PC-9 (cell line): ENCODE data around the gene FERMT3.

Source experiments
- CTCF ChIP-seq: fragments of 200-600 bp; sonication (generic); conservative IDR thresholded peaks from 2 replicates; pipeline ENCODE4 v1.6.1; 2017; ENCODE audit warnings: mixed run types, antibody characterized with exemption, mild to moderate bottlenecking, moderate library complexity
- EZH2 ChIP-seq: fragments of 200-600 bp; sonication (generic); IDR thresholded peaks from 2 replicates; pipeline ENCODE4 v1.8.0; 2017; ENCODE audit warnings: antibody characterized with exemption, low read depth

- TF ChIP-seq CTCF (no peak), EZH2 (no peak)
These were observed 14.3 kb downstream of the FERMT3 start for GRCh38 chr11:64220798-64221197.
